K562 (cell line): ENCODE results near the gene CDC42EP1. TPM values are rescaled to one million over a fixed set of nuclear protein-coding genes. Genes with fewer than 3 reads are reported as not detected.

Source experiments
- ATF1 ChIP-seq, 2 experiments: fragments of 450-650 bp in 1 of 2; IDR thresholded peaks; 2 replicates each; pipeline ENCODE4 v1.6.1; 2016; ENCODE audit warnings: missing compliant biosample characterization in 1 of 2, missing genetic modification characterization in 1 of 2
- ATF7 ChIP-seq: fragments of 450-650 bp; IDR thresholded peaks from 2 replicates; pipeline ENCODE4 v1.7.1; 2014; ENCODE audit warnings: mild to moderate bottlenecking, moderate library complexity
- DACH1 ChIP-seq: fragments of 450-650 bp; IDR thresholded peaks from 2 replicates; pipeline ENCODE4 v1.6.1; 2018; ENCODE audit not compliant: partially characterized antibody
- ILF3 ChIP-seq: fragments of 450-650 bp; IDR thresholded peaks from 2 replicates; pipeline ENCODE4 v1.6.1; 2018; ENCODE audit warnings: antibody characterized with exemption, mild to moderate bottlenecking, moderate library complexity, borderline replicate concordance
- KLF1 ChIP-seq: fragments of 450-650 bp; IDR thresholded peaks from 2 replicates; pipeline ENCODE4 v1.6.1; 2016; ENCODE audit warnings: missing genetic modification characterization, missing compliant biosample characterization
- PHB2 ChIP-seq: fragments of 450-650 bp; IDR thresholded peaks from 2 replicates; pipeline ENCODE4 v1.6.1; 2017; ENCODE audit warnings: low read depth
- POLR2B ChIP-seq: fragments of 450-650 bp; IDR thresholded peaks from 2 replicates; pipeline ENCODE4 v1.6.1; 2018; ENCODE audit warnings: low read depth; ENCODE audit not compliant: partially characterized antibody
- SAFB2 ChIP-seq: fragments of 200-400 bp; formaldehyde crosslinking; IDR thresholded peaks from 2 replicates; pipeline ENCODE4 v1.6.1; 2018; ENCODE audit warnings: borderline replicate concordance, low read length, low read depth, moderate library complexity; ENCODE audit not compliant: severe bottlenecking
- polyA plus RNA-seq, 8 experiments: library from polyadenylated mRNA; depleted of rRNA in 4 of 8; stranded (reverse) in 5 of 8; unstranded in 3 of 8; fragments of >200 nt; fragmentation: Nextera tagmentation in 2 of 8; fragmentation: Illumina TruSeq in 1 of 8; extraction: Ambion mirVana in 2 of 8; extraction: Trizol in 1 of 8; gene quantifications; 2 replicates each; pipeline versions ENCODE4 v1.2.1 to v1.2.3, GENCODE V29; 2011 to 2014; ENCODE audit warnings: inconsistent platforms in 1 of 8, missing spikeins in 1 of 8
- total RNA-seq, 7 experiments: library from RNA; depleted of rRNA in 6 of 7; stranded (reverse); fragments of >200 nt in 6 of 7; fragmentation: Illumina TruSeq in 2 of 7; extraction: Trizol in 2 of 7; gene quantifications; 2 replicates each; pipeline versions ENCODE4 v1.2.1 to v1.2.3, GENCODE V29; 2011 to 2021; ENCODE audit warnings: low replicate concordance in 1 of 7
- TF ChIP-seq, protein P1 (sequence below): fragments of 250-450 bp; sonication (Bioruptor Pico); IDR thresholded peaks from 2 replicates; pipeline ENCODE4 v1.5.0; 2021; ENCODE audit warnings: mild to moderate bottlenecking, moderate library complexity
- TF ChIP-seq, protein P2 (sequence below): sonication (generic); formaldehyde crosslinking; IDR thresholded peaks from 2 replicates; pipeline ENCODE4 v1.8.1; 2023; ENCODE audit warnings: mild to moderate bottlenecking, missing genetic modification reagents
- TF ChIP-seq, protein P3 (sequence below): fragments of 250-450 bp; sonication (Bioruptor Pico); IDR thresholded peaks from 2 replicates; pipeline ENCODE4 v1.8.0; 2021; ENCODE audit warnings: moderate library complexity, mild to moderate bottlenecking, inconsistent platforms
- TF ChIP-seq, protein P4 (sequence below), 2 experiments: fragments of 450-650 bp in 1 of 2; sonication (generic) in 1 of 2; formaldehyde crosslinking; conservative IDR thresholded peaks; 2 replicates each; pipeline versions ENCODE4 v1.4.0 to v1.8.1; 2020 to 2022; ENCODE audit warnings: mild to moderate bottlenecking in 1 of 2, missing genetic modification reagents in 1 of 2
- TF ChIP-seq, protein P5 (sequence below): fragments of 450-650 bp; formaldehyde crosslinking; IDR thresholded peaks from 2 replicates; pipeline ENCODE4 v1.4.0; 2022; ENCODE audit warnings: missing genetic modification characterization

Gene CDC42EP1
- total and polyA plus RNA-seq, 9 of the 15 experiments (the other 6 are each of a cell fraction or from before 2014, with no cell fraction given): 0.67 to 70.2 (median 7.3) TPM

DNA sequence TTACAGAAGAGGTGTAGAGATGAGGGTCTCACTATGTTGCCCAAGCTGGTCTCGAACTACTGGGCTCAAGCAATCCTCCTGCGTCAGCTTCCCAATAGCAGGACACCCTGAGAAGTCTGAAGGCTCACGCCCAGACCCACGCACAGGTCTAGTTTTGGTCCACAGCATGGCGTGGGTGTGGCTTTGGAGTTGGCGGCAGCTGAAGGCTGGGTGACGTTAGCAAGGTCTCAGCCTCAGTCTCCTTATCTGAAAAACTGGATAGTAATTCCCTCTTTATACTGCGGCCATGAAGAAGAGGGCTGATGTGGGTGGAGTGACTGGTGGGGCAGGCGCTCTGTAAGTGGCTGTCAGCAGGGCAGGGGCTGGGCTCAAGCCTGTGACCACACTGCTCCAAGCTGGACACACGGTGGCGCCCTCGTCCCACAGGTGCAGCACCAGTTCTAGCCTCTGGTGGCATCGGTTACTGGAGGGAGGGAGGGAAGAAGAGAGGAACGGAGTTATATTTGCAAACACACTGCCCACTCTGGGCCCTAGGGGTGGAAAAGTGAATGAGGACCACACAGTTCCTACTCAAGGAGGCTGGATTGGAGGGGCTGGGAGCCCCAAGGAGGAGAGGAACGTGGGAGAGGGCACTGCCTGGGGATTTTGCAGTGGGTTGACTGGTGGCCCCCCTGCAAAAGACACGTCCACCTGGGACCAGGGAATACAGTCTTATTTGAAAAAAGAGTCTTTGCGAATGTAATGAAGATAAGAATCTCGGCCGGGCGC lies 21.5 kb upstream of the CDC42EP1 start (continued):
- TF ChIP-seq, protein P1, sequence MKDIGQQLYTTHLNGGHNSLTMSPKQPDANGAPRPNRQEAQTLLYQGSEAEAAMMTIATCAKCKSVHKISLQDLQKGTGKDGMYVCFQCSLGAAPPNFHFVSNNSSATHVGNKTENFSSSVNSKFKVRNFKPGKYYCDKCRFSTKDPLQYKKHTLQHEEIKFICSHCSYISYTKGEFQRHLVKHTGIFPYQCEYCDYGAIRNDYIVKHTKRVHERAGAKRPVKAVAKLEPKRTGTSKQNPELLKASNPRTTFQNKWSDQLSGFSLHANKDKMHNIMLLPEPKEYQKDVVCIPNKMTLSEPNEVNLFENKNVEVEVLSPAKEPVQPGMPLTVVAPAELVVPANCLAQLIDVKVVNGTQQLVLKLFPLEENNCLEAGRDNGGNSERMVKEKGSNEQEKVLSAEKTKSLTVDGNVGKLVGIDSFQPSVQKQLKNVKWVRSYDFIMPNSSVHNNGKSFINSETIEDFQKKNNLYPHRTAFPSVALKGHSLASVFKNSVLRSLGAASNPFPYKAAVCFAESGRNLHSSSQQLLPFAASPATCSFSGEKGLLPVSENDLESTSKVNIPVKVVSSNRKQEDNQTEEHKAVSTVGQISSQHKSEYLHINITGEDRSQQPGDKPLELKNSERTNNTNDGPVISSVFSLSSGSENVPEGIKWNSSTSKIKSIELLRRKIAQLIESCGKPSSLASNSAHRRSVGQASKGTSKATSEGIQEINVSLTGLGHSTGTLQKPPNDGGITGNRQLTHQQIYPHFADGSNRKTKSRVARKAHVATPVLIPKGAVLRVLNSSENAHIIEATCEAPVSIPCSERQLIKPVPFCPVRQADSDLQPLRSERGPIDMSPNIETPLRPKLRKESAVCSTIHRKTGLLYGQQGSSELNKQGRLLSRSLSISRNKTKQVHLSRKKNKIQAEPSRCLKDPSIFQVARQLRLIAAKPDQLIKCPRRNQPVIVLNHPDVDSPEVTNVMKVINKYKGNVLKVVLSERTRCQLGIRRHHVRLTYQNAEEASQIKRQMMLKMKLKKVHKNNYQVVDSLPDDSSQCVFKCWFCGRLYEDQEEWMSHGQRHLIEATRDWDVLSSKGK (CRISPR knock-in tag): no peak
- TF ChIP-seq ATF7: peak; percentile 31; the same call in 1 of the 2 replicates
- no peak for TF ChIP-seq PHB2
- no peak for TF ChIP-seq SAFB2
- TF ChIP-seq POLR2B: no peak
- TF ChIP-seq ATF1 (CRISPR knock-in tag; IDR thresholded peaks at IDR 0.05): no peak
- TF ChIP-seq ATF1 (tag; IDR thresholded peaks at IDR 0.05): 0 out of 2 replicates have a peak, but pooled peaks have one; percentile 34
- TF ChIP-seq, protein P2, sequence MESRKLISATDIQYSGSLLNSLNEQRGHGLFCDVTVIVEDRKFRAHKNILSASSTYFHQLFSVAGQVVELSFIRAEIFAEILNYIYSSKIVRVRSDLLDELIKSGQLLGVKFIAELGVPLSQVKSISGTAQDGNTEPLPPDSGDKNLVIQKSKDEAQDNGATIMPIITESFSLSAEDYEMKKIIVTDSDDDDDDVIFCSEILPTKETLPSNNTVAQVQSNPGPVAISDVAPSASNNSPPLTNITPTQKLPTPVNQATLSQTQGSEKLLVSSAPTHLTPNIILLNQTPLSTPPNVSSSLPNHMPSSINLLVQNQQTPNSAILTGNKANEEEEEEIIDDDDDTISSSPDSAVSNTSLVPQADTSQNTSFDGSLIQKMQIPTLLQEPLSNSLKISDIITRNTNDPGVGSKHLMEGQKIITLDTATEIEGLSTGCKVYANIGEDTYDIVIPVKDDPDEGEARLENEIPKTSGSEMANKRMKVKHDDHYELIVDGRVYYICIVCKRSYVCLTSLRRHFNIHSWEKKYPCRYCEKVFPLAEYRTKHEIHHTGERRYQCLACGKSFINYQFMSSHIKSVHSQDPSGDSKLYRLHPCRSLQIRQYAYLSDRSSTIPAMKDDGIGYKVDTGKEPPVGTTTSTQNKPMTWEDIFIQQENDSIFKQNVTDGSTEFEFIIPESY (CRISPR knock-in tag): peak; percentile 42; the same call in 1 of the 2 replicates
- no peak for TF ChIP-seq DACH1
- TF ChIP-seq, protein P3, sequence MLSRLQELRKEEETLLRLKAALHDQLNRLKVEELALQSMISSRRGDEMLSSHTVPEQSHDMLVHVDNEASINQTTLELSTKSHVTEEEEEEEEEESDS (CRISPR knock-in tag): no peak
- no peak for TF ChIP-seq KLF1 (tag)
- TF ChIP-seq, protein P4, sequence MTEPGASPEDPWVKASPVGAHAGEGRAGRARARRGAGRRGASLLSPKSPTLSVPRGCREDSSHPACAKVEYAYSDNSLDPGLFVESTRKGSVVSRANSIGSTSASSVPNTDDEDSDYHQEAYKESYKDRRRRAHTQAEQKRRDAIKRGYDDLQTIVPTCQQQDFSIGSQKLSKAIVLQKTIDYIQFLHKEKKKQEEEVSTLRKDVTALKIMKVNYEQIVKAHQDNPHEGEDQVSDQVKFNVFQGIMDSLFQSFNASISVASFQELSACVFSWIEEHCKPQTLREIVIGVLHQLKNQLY (CRISPR knock-in tag; conservative IDR thresholded peaks at IDR 0.05): no peak
- TF ChIP-seq, protein P5, sequence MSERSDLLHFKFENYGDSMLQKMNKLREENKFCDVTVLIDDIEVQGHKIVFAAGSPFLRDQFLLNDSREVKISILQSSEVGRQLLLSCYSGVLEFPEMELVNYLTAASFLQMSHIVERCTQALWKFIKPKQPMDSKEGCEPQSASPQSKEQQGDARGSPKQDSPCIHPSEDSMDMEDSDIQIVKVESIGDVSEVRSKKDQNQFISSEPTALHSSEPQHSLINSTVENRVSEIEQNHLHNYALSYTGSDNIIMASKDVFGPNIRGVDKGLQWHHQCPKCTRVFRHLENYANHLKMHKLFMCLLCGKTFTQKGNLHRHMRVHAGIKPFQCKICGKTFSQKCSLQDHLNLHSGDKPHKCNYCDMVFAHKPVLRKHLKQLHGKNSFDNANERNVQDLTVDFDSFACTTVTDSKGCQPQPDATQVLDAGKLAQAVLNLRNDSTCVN: no peak
- no peak for TF ChIP-seq ILF3
